NT2/D1 (cell line): ENCODE measurements around the gene FSD1L.

ENCODE experiments used
- DNase-seq: peaks from one replicate; pipeline ENCODE4 v3.0.0-alpha.2; 2011; ENCODE audit warnings: low read depth, low spot score
- H3K27me3 ChIP-seq: 2 replicates; pipeline ENCODE4 v1.6.0; 2011; ENCODE audit warnings: mild to moderate bottlenecking; ENCODE audit not compliant: insufficient read length, insufficient read depth
- H3K36me3 ChIP-seq: 2 replicates; pipeline ENCODE4 v1.6.1; 2011; ENCODE audit warnings: mild to moderate bottlenecking, low read length, mixed read lengths; ENCODE audit not compliant: insufficient read depth, insufficient read length
- H3K4me1 ChIP-seq: 2 replicates; pipeline ENCODE4 v1.5.1; 2011; ENCODE audit not compliant: insufficient read depth, insufficient read length
- H3K4me3 ChIP-seq: 2 replicates; pipeline ENCODE4 v1.5.1; 2011; ENCODE audit warnings: low read depth; ENCODE audit not compliant: insufficient read length
- H3K9ac ChIP-seq: 2 replicates; pipeline ENCODE4 v1.6.0; 2011; ENCODE audit warnings: low read depth; ENCODE audit not compliant: insufficient read length
- H3K9me3 ChIP-seq: 2 replicates; pipeline ENCODE4 v1.5.1; 2011; ENCODE audit warnings: mild to moderate bottlenecking, low read length; ENCODE audit not compliant: insufficient read depth
- SUZ12 ChIP-seq: IDR thresholded peaks from 2 replicates; pipeline ENCODE4 v1.6.1; 2011; ENCODE audit not compliant: insufficient read length, insufficient read depth; ENCODE audit errors: extremely low read depth
- YY1 ChIP-seq: IDR thresholded peaks from 2 replicates; pipeline ENCODE4 v1.6.1; 2011; ENCODE audit not compliant: insufficient read length, insufficient read depth
- ZNF274 ChIP-seq: IDR thresholded peaks from 2 replicates; pipeline ENCODE4 v1.6.1; 2011; ENCODE audit warnings: mild to moderate bottlenecking, low read depth, low read length

The FSD1L gene

GRCh38 chr9:105447814-105448812, at the start of gene FSD1L:
FSD1L (plus strand) TSS chr9:105448034; CDS start chr9:105448221, 187 bp downstream.
- H3K9me3 ChIP-seq: no peaks in the 10 kb centered on the region
- TF ChIP-seq YY1: no peak
- TF ChIP-seq SUZ12: no peak
- no peak for TF ChIP-seq ZNF274

GRCh38 chr9:105399117-105399516, 48.7 kb upstream of the FSD1L start:
- TF ChIP-seq ZNF274 (no peak), SUZ12 (no peak), YY1 (no peak)
- Histone ChIP-seq H3K4me3 (no peak overlapping the region), H3K9ac (no peak overlapping the region), H3K36me3 (no peaks in the 10 kb centered on the region), H3K9me3 (no peaks in the 10 kb centered on the region), H3K4me1 (peaks cover 2% of the 10 kb centered on the region), H3K27me3 (no peaks in the 10 kb centered on the region)
- peak; percentile 46 for DNase-seq

More at GRCh38 chr9:105447814-105448812, at the start of gene FSD1L:
- H3K9ac ChIP-seq: peak within 1 kb of the TSS; percentile 92
- no peaks in the 10 kb centered on the region for H3K27me3 ChIP-seq
- no peaks in the 10 kb centered on the region for H3K36me3 ChIP-seq
- DNase-seq: peak; percentile 86
- H3K4me3 ChIP-seq: peak within 1 kb of the TSS; percentile 78
- H3K4me1 ChIP-seq: no peaks in the 10 kb centered on the region

- no peak for DNase-seq
- no peaks in the 10 kb centered on the region for H3K27me3 ChIP-seq
- no peaks in the 10 kb centered on the region for H3K36me3 ChIP-seq
- H3K4me3 ChIP-seq: no peak overlapping the region
- peaks cover 2% of the 10 kb centered on the region for H3K4me1 ChIP-seq
- no peaks in the 10 kb centered on the region for H3K9me3 ChIP-seq
- H3K9ac ChIP-seq: no peak overlapping the region
- TF ChIP-seq ZNF274: no peak
- no peak for TF ChIP-seq SUZ12
Observed at GRCh38 chr9:105401651-105402050, 46.2 kb upstream of the FSD1L start.

DNA sequence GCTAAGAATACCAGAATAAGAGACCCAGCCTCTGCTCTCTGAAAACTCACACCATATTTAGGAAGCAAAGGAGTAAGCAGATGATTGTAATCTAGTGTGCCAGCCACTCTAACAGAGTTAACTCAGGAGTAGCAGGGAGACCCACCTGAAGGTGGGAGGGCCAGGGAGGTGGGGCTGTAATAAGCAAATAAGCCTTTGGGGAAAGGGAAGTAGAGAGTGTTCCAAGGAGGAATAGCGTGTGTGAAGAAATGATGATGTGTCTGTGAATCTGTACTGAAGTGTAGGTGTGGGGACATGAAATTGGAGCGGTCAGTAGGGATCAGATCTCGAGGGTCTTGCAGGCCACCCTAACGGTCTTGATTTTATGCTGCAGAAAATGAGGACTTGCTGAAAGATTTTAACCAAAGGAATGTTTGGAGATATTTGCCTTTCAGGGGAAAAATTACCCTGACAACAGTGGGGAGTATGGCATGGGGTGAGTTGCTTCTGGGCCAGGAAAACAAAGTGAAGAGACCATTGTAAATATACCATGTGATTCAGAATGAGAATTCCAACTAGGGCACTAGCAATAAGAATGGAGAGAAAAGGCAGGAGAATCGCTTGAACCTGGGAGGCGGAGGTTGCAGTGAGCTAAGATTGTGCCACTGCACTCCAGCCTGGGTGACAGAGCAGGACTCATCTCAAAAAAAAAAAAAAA, 44.1 kb upstream of the FSD1L start:
- Histone ChIP-seq H3K4me1 (peaks cover 2% of the 10 kb centered on the region), H3K36me3 (no peaks in the 10 kb centered on the region), H3K27me3 (no peaks in the 10 kb centered on the region), H3K9me3 (no peaks in the 10 kb centered on the region), H3K4me3 (no peak overlapping the region), H3K9ac (no peak overlapping the region)
- DNase-seq: peak; percentile 57
- no peak for TF ChIP-seq YY1
- no peak for TF ChIP-seq SUZ12
- TF ChIP-seq ZNF274: no peak

GRCh38 chr9:105405514-105406131, 42.2 kb upstream of the FSD1L start:
- no peak overlapping the region for H3K4me3 ChIP-seq
- no peaks in the 10 kb centered on the region for H3K36me3 ChIP-seq
- H3K9ac ChIP-seq: no peak overlapping the region
- no peak for TF ChIP-seq ZNF274
- TF ChIP-seq SUZ12: no peak
- no peak for TF ChIP-seq YY1
- peaks cover 2% of the 10 kb centered on the region for H3K4me1 ChIP-seq
- no peak for DNase-seq
- no peaks in the 10 kb centered on the region for H3K9me3 ChIP-seq
- H3K27me3 ChIP-seq: no peaks in the 10 kb centered on the region

GRCh38 chr9:105406369-105406768, 41.5 kb upstream of the FSD1L start:
- no peak for DNase-seq
- no peak for TF ChIP-seq ZNF274
- TF ChIP-seq SUZ12: no peak
- TF ChIP-seq YY1: no peak
- Histone ChIP-seq H3K36me3 (no peaks in the 10 kb centered on the region), H3K9ac (no peak overlapping the region), H3K4me1 (peaks cover 2% of the 10 kb centered on the region), H3K4me3 (no peak overlapping the region), H3K9me3 (no peaks in the 10 kb centered on the region), H3K27me3 (no peaks in the 10 kb centered on the region)

GRCh38 chr9:105413525-105413924, 34.3 kb upstream of the FSD1L start:
- Histone ChIP-seq H3K9me3 (no peaks in the 10 kb centered on the region), H3K9ac (no peak overlapping the region), H3K4me3 (no peak overlapping the region), H3K4me1 (peaks cover 2% of the 10 kb centered on the region), H3K27me3 (no peaks in the 10 kb centered on the region), H3K36me3 (no peaks in the 10 kb centered on the region)
- DNase-seq: peak; percentile 43
- TF ChIP-seq ZNF274 (no peak), YY1 (no peak), SUZ12 (no peak)
